K562 (cell line): ENCODE measurements around the gene PI16. TPM values are rescaled to one million over a fixed set of nuclear protein-coding genes. Genes with fewer than 3 reads are reported as not detected.

Experiments used
- ATAC-seq: fragments of 200-7000 bp; cut with Tn5 transposase; 3 replicates; pipeline ENCODE4 v1.9.1; 2020; ENCODE audit warnings: moderate library complexity
- BruUV-seq: library from RNA; stranded (reverse); fragments of 400-500 nt; replicated peaks from 2 replicates; lab custom pipeline; 2021; lab: Mats Ljungman, UMichigan
- CTCF ChIA-PET: fragments of 300-600 bp; formaldehyde crosslinking; extraction: SDS; loops from one replicate; lab custom pipeline; 2021; ENCODE audit warnings: low intra/inter-chr PET ratio; lab: Yijun Ruan, JAX
- POLR2A ChIA-PET: fragments of 300-600, 350-650 bp; sonication (Branson Sonifier 250); formaldehyde crosslinking; extraction: SDS; loops from one replicate; lab custom pipeline; 2021; ENCODE audit warnings: antibody characterized with exemption, inconsistent platforms; lab: Yijun Ruan, JAX
- DNase-seq, 4 experiments: peaks; one replicate each; pipeline versions ENCODE4 v3.0.0 to v3.0.0-alpha.2; 2011 to 2018; ENCODE audit warnings: low spot score in 3 of 4, mixed read lengths in 3 of 4; ENCODE audit errors: extremely low read depth in 1 of 4
- FAIRE-seq: peaks from 2 replicates; lab custom pipeline; 2011; peaks lifted over from hg19 to GRCh38; lab: Jason Lieb, UNC
- H2AFZ ChIP-seq: 2 replicates; pipeline ENCODE4 v1.6.0; 2011; ENCODE audit warnings: low read depth, low read length, control low read depth, inconsistent platforms
- H3K27ac ChIP-seq: fragments of 200-600 bp; 3 replicates; pipeline ENCODE4 v1.8.0; 2011; ENCODE audit warnings: low read depth, mild to moderate bottlenecking, control low read depth, inconsistent platforms, low read length, moderate library complexity, mixed read lengths; ENCODE audit errors: extremely low read depth
- H3K27me3 ChIP-seq, 2 experiments: fragments of 300-600 bp in 1 of 2; 2 replicates in 1 of 2; 3 replicates in 1 of 2; pipeline versions ENCODE4 v1.6.0 to v1.8.0; 2011; ENCODE audit warnings: inconsistent platforms in 2 of 2, low read length in 2 of 2, mild to moderate bottlenecking in 1 of 2, mixed read lengths in 1 of 2, moderate library complexity in 1 of 2; ENCODE audit not compliant: control insufficient read depth in 2 of 2, insufficient read depth in 2 of 2
- H3K36me3 ChIP-seq: fragments of 300-600 bp; 3 replicates; pipeline ENCODE4 v1.8.0; 2011; ENCODE audit warnings: mild to moderate bottlenecking, low read length, inconsistent platforms; ENCODE audit not compliant: control insufficient read depth, insufficient read depth
- H3K4me1 ChIP-seq, 2 experiments: fragments of 200-600 bp in 1 of 2; replicated peaks in 1 of 2; 2 replicates in 1 of 2; 3 replicates in 1 of 2; pipeline versions ENCODE4 v1.5.1 to v1.8.0; 2011; ENCODE audit warnings: inconsistent platforms in 2 of 2, low read length in 2 of 2, mild to moderate bottlenecking in 1 of 2, mixed read lengths in 1 of 2, moderate library complexity in 1 of 2; ENCODE audit not compliant: control insufficient read depth in 2 of 2, insufficient read depth in 2 of 2
- H3K4me2 ChIP-seq: 2 replicates; pipeline ENCODE4 v1.6.1; 2011; ENCODE audit warnings: low read length, control low read depth, inconsistent platforms, mixed read lengths; ENCODE audit not compliant: insufficient read depth
- H3K4me3 ChIP-seq: fragments of 200-600 bp; sonication (generic), shearing (Covaris generic); 2 replicates; pipeline ENCODE4 v1.5.1; 2016; ENCODE audit warnings: control low read depth, inconsistent platforms
- H3K79me2 ChIP-seq: fragments of 200-600 bp; 3 replicates; pipeline ENCODE4 v1.8.0; 2011; ENCODE audit warnings: low read length, inconsistent platforms; ENCODE audit not compliant: control insufficient read depth, insufficient read depth
- H3K9ac ChIP-seq, 2 experiments: 2 replicates each; pipeline versions ENCODE4 v1.6.0 to v1.6.1; 2011; ENCODE audit warnings: low read depth in 2 of 2, low read length in 2 of 2, control low read depth in 1 of 2, inconsistent platforms in 1 of 2, mild to moderate bottlenecking in 1 of 2, mixed read lengths in 1 of 2; ENCODE audit not compliant: insufficient read depth in 1 of 2
- H3K9me1 ChIP-seq: one replicate; pipeline ENCODE4 v1.6.0; 2011; ENCODE audit warnings: inconsistent platforms, mild to moderate bottlenecking, low read length, moderate library complexity; ENCODE audit not compliant: control insufficient read depth, insufficient read depth
- H3K9me3 ChIP-seq: replicated peaks from 2 replicates; pipeline ENCODE4 v1.5.1; 2011; ENCODE audit warnings: low read depth, low read length, inconsistent platforms; ENCODE audit not compliant: control insufficient read depth, insufficient read depth
- H4K20me1 ChIP-seq: replicated peaks from 2 replicates; pipeline ENCODE4 v1.6.1; 2011; ENCODE audit warnings: low read length, inconsistent platforms, mixed read lengths; ENCODE audit not compliant: control insufficient read depth, insufficient read depth
- ARID1B ChIP-seq: fragments of 450-650 bp; IDR thresholded peaks from 2 replicates; pipeline ENCODE4 v1.6.1; 2016; ENCODE audit warnings: antibody characterized with exemption, mild to moderate bottlenecking, inconsistent platforms
- CBFA2T2 ChIP-seq: fragments of 450-650 bp; conservative IDR thresholded peaks from 2 replicates; pipeline ENCODE4 v1.6.1; 2017; ENCODE audit warnings: mild to moderate bottlenecking
- CBFA2T3 ChIP-seq: fragments of 450-650 bp; IDR thresholded peaks from 2 replicates; pipeline ENCODE4 v1.6.1; 2017
- FOXK1 ChIP-seq: sonication (generic); formaldehyde crosslinking; IDR thresholded peaks from 2 replicates; pipeline ENCODE4 v1.8.0; 2022; ENCODE audit warnings: missing genetic modification reagents, mild to moderate bottlenecking, borderline replicate concordance
- GABPA ChIP-seq: fragments of 200-800 bp; sonication (Bioruptor generic); conservative IDR thresholded peaks from 2 replicates; pipeline ENCODE4 v1.6.1; 2016; ENCODE audit warnings: low read depth, missing genetic modification characterization, missing compliant biosample characterization
- HDAC1 ChIP-seq, 2 experiments: fragments of 450-650 bp; IDR thresholded peaks; 2 replicates each; pipeline ENCODE4 v1.6.1; 2016 to 2017; ENCODE audit warnings: inconsistent platforms in 1 of 2, mild to moderate bottlenecking in 1 of 2, moderate library complexity in 1 of 2
- KDM1A ChIP-seq, 2 experiments: fragments of 450-650 bp; IDR thresholded peaks; 2 replicates each; pipeline ENCODE4 v1.6.1; 2016; ENCODE audit warnings: mild to moderate bottlenecking in 2 of 2
- PHF20 ChIP-seq: fragments of 450-650 bp; IDR thresholded peaks from 2 replicates; pipeline ENCODE4 v1.6.1; 2018; ENCODE audit not compliant: partially characterized antibody
- RCOR1 ChIP-seq, 2 experiments: IDR thresholded peaks; 2 replicates each; pipeline ENCODE4 v1.6.1; 2012; ENCODE audit warnings: low read depth in 2 of 2, low read length in 2 of 2, borderline replicate concordance in 1 of 2, improper control_type of control experiment in 1 of 2
- RERE ChIP-seq: sonication (generic); formaldehyde crosslinking; IDR thresholded peaks from 2 replicates; pipeline ENCODE4 v1.8.0; 2023; ENCODE audit warnings: missing genetic modification reagents, mild to moderate bottlenecking, borderline replicate concordance
- SMAD3 ChIP-seq: fragments of 450-650 bp; formaldehyde crosslinking; conservative IDR thresholded peaks from 2 replicates; pipeline ENCODE4 v1.4.0; 2020; ENCODE audit warnings: mild to moderate bottlenecking
- TAF1 ChIP-seq: IDR thresholded peaks from 2 replicates; pipeline ENCODE4 v1.6.1; 2011; ENCODE audit warnings: mild to moderate bottlenecking, low read length, moderate library complexity; ENCODE audit not compliant: insufficient read depth, control insufficient read depth, severe bottlenecking; ENCODE audit errors: extremely low read depth
- TCF3 ChIP-seq: sonication (generic); formaldehyde crosslinking; IDR thresholded peaks from 2 replicates; pipeline ENCODE4 v1.4.0; 2020; ENCODE audit warnings: mild to moderate bottlenecking, missing genetic modification reagents
- ZBTB26 ChIP-seq: fragments of 450-650 bp; formaldehyde crosslinking; IDR thresholded peaks from 2 replicates; pipeline ENCODE4 v1.4.0; 2022; ENCODE audit warnings: missing genetic modification characterization
- WGBS: fragments of 100-300 bp; shearing (Covaris generic); methylation state at CpG from one replicate; pipeline ENCODE4 v1.1.6; 2016; ENCODE audit warnings: low coverage, mixed read lengths; ENCODE audit not compliant: insufficient coverage; ENCODE audit errors: missing lambda C conversion rate; 5-methylcytosine and 5-hydroxymethylcytosine counted together
- in situ Hi-C: fragments of 300-500 bp; cut with MboI; formaldehyde crosslinking; loops from 4 replicates; pipeline ENCODE4 v1.15.0; 2018; ENCODE audit warnings: inconsistent platforms, mixed read lengths
- intact Hi-C: fragments of 100-400 bp; cut with micrococcal nuclease; formaldehyde crosslinking; loops from 2 replicates; pipeline ENCODE4 v1.14.2; 2022
- polyA plus RNA-seq, 8 experiments: library from polyadenylated mRNA; depleted of rRNA in 4 of 8; stranded (reverse) in 5 of 8; unstranded in 3 of 8; fragments of >200 nt; fragmentation: Nextera tagmentation in 2 of 8; fragmentation: Illumina TruSeq in 1 of 8; extraction: Ambion mirVana in 2 of 8; extraction: Trizol in 1 of 8; gene quantifications; 2 replicates each; pipeline versions ENCODE4 v1.2.1 to v1.2.3, GENCODE V29; 2011 to 2014; ENCODE audit warnings: inconsistent platforms in 1 of 8, missing spikeins in 1 of 8
- total RNA-seq, 7 experiments: library from RNA; depleted of rRNA in 6 of 7; stranded (reverse); fragments of >200 nt in 6 of 7; fragmentation: Illumina TruSeq in 2 of 7; extraction: Trizol in 2 of 7; gene quantifications; 2 replicates each; pipeline versions ENCODE4 v1.2.1 to v1.2.3, GENCODE V29; 2011 to 2021; ENCODE audit warnings: low replicate concordance in 1 of 7
- TF ChIP-seq, protein P1 (sequence below): fragments of 250-450 bp; sonication (Bioruptor Pico); IDR thresholded peaks from 2 replicates; pipeline ENCODE4 v1.6.1; 2021; ENCODE audit warnings: mild to moderate bottlenecking

Gene PI16
- total and polyA plus RNA-seq, 9 of the 15 experiments (the other 6 are each of a cell fraction or from before 2014, with no cell fraction given), result 0.06 to 0.18 TPM; not detected in 7

- TF ChIP-seq ARID1B (0 out of 2 replicates have a peak, but pooled peaks have one; percentile 9), GABPA (tag) (no peak), PHF20 (peak; percentile 5), KDM1A (IDR thresholded peaks at IDR 0.05) (peak; percentile 89 to 91), TAF1 (no peak), CBFA2T3 (peak; percentile 69), ZBTB26 (CRISPR knock-in tag) (0 out of 2 replicates have a peak, but pooled peaks have one; percentile 2), HDAC1 (IDR thresholded peaks at IDR 0.05) (peak in 1 of 2 experiments; percentile 56; a peak in 2 of 4 replicates), CBFA2T2 (peak; percentile 30), RERE (CRISPR knock-in tag) (no peak), FOXK1 (CRISPR knock-in tag) (no peak), RCOR1 (IDR thresholded peaks at IDR 0.05; ENCODE audit: borderline replicate concordance in 1 of 2, low read depth in 2 of 2, low read length in 2 of 2) (peak in 1 of 2 experiments; percentile 70; a peak in 2 of 4 replicates), TCF3 (CRISPR knock-in tag) (0 out of 2 replicates have a peak, but pooled peaks have one; percentile 25), SMAD3 (CRISPR knock-in tag) (0 out of 2 replicates have a peak, but pooled peaks have one; percentile 14)
- TF ChIP-seq, protein P1, sequence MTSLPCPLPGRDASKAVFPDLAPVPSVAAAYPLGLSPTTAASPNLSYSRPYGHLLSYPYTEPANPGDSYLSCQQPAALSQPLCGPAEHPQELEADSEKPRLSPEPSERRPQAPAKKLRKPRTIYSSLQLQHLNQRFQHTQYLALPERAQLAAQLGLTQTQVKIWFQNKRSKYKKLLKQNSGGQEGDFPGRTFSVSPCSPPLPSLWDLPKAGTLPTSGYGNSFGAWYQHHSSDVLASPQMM (CRISPR knock-in tag), result no peak
- no peak for DNase-seq
- ChIA-PET POLR2A (no interaction called here), CTCF (no interaction called here)
- in situ Hi-C loops (no loop called here), intact Hi-C loops (no loop called here)
- Histone ChIP-seq H3K36me3 (peaks cover 54% of the 10 kb centered on the region), H3K4me2 (no peak overlapping the region), H3K79me2 (peaks cover 78% of the 10 kb centered on the region), H3K27me3 (no peaks in the 10 kb centered on the region), H4K20me1 (peaks cover 47% of the 10 kb centered on the region), H3K9me3 (no peaks in the 10 kb centered on the region), H3K27ac (no peak overlapping the region), H2AFZ (no peak overlapping the region), H3K9me1 (peaks cover 11% of the 10 kb centered on the region), H3K4me1 (peaks cover 25 to 31% of the 10 kb centered on the region in 2 experiments), H3K9ac (peak overlapping the region in 1 of 2 experiments; percentile 16; a peak in 1 of 4 replicates), H3K4me3 (no peak overlapping the region)
- WGBS, result 33% methylated on average over 3 of the region's 3 CpGs
- no peak for ATAC-seq
- FAIRE-seq, result no peak
- no TSS peak for BruUV-seq
These were observed 29.0 kb downstream of the PI16 start for GRCh38 chr6:36983538-36983937.
